CD4-positive, alpha-beta T cell treated with Interferon alpha-2 for 1 hour (primary cell): ENCODE measurements around the gene ZC3H12A.
"Not testable (repeated sequence)": the region's sequence is repeated elsewhere in the genome, so short reads cannot be mapped to it uniquely, and the experiment has no call there.

Experiments
- DNase-seq, 2 donors: peaks; one replicate each; pipeline ENCODE4 v3.0.0-alpha.2; 2020 to 2022

ZC3H12A gene

DNA sequence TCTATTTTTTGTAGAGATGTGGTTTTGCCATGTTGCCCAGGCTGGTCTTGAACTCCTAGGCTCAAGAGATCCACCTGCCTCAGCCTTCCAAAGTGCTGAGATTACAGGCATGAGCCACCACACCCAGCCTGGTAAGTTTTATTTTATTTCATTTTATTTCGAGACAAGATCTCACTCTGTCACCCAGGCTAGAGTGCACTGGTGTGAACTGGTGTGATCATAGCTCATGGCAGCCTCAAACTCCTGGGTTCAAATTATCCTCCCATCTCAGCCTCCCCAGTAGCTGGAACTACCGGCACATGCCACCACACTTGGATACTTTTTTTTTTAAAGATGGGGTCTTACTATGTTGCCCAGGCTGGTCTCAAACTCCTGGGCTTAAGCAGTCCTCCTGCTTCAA lies 28.4 kb downstream of the ZC3H12A start:
- DNase-seq = not testable (repeated sequence)

DNA sequence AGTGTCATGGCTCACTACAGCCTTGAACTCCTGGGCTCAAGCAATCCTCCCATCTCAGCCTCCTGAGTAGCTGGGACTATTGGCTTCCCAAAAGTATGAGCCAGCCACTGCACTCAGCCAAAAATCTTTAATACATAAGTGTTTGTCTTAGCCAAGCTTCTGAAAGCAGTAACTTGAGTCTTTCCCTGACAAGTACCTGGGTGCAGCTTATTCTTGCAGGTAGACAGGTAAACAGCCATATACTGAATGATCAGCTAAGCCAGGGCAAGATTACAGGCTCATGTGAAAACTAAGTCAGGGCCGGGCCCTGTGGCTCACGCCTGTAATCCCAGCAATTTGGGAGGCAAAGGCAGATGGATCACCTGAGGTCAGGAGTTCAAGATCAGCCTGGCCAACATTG lies 32.4 kb downstream of the ZC3H12A start:
- no peak for DNase-seq

DNA sequence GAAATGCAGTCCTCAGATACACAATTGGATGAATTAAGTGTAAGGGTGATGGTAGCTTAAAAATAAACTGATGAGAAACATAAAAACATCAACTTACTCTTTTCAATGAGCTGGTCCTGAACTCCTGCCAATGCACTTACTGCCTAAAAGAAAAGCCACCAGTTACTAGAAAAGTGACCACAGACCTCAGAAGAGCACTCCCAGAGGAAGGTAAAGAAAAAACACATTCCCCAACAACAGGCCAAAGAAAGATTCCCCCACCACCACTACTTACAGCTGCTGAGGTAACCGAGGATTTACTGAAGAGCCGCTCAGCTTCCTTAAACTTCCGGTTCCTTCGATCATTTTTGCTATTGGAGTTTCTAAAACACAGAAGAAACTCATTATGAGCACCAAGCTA lies 34.8 kb downstream of the ZC3H12A start:
- DNase-seq = peak in 1 of 2 donors; percentile 6

- peak; percentile 43 to 61 for DNase-seq
Measured at GRCh38 chr1:37513795-37514349, 39.5 kb downstream of the ZC3H12A start.

- peak; percentile 82 to 88 for DNase-seq
Measured at GRCh38 chr1:37514350-37515184, 40.2 kb downstream of the ZC3H12A start, which contains the start of gene MEAF6. Gene MEAF6 (minus strand): TSS chr1:37514766. CDS start chr1:37514746, 20 bp downstream.

DNA sequence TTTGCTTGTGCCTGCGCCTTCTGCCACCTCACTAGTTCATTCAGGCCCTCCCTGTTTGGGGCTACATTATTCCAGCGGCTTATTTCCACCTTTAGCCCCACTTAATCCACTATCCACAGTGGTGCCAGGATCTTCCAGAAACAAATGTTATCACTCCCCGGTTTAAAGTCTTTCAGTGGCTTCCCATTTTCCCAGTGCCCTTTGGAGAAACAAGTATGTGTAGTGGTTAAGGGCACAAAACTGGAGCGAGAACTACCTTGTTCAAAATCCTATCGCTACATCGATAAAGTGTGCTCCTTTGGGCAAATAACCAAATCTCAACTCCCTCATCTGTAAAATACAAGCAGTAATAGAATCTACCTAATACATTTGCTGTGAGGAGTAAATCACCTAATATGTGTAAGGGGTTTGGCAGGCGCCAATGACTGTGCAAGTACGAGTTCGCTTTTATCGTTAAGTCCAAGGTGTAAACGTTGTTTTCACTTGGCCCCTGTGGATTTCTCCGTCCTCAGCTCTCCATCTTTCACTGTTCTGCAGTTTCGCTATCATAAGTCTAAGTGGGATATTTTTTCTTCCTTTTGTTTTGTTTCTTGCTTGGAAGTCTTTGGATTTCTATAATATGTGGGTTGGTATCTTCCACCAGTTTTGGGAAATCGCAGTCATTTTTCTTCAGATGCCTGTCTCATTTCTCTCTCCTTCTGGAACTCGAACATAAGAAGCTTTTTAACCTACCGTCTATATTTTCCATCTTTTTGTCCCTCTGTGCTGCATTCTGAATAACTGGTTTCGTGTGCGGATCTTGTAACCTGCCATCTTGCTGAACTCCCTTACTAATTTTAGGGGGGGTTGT lies 41.0 kb downstream of the ZC3H12A start:
- no peak for DNase-seq

DNA sequence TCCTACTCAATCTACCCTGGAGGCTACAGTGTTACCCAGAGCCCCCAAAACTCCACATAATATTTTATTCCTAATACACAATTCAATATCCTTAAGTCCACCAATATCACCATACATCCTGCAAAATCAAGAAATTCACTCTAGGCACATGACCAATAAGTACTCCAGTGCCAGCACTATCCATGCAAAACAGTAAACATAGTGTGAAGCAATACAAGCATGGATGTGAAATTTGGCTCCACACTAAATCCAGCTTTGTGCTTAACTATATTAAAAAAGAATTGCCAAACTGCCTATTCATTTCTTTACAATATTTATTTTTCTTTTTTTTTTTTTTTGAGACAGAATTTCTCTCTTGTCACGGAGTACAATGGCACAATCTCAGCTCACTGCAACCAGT lies 43.2 kb downstream of the ZC3H12A start:
- no peak for DNase-seq

DNA sequence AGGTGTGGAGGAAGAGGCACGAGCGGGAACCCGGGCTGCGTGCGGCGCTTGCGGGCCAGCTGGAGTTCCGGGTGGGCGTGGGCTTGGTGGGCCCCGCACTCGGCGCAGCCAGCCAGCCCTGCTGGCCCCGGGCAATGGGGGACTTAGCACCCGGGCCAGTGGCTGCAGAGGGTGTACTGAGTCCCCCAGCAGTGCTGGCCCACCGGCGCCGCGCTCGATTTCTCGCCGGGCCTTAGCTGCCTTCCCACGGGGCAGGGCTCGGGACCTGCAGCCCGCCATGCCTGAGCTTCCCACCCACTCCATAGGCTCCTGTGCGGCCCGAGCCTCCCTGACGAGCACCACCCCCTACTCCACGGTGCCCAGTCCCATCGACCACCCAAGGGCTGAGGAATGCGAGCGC lies 43.9 kb downstream of the ZC3H12A start:
- DNase-seq = not testable (repeated sequence)

GRCh38 chr1:37518929-37519328 lies 44.5 kb downstream of the ZC3H12A start:
- peak; percentile 58 to 77 for DNase-seq

- peak in 1 of 2 donors; percentile 18 for DNase-seq
Measured at GRCh38 chr1:37519613-37520012, 45.2 kb downstream of the ZC3H12A start.

DNA sequence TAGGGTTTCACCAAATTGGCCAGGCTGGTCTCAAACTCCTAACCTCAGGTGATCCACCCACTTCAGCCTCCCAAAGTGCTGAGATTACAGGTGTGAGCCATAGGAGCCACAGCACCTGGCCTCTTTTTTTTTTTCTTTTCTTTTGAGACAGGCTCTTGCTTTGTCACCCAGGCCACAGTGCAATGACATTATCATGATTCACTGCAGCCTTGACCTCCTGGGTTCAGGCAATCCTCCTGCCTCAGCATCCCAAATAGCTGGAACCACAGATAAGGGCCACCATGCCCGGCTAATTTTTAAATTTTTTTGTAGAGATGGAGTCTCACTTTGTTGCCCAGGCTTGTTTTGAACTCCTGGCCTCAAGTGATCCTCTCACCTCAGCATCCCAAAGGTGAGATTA lies 55.5 kb downstream of the ZC3H12A start:
- not testable (repeated sequence) for DNase-seq

GRCh38 chr1:37532418-37533156 lies 58.2 kb downstream of the ZC3H12A start:
- DNase-seq = not testable (repeated sequence)

DNA sequence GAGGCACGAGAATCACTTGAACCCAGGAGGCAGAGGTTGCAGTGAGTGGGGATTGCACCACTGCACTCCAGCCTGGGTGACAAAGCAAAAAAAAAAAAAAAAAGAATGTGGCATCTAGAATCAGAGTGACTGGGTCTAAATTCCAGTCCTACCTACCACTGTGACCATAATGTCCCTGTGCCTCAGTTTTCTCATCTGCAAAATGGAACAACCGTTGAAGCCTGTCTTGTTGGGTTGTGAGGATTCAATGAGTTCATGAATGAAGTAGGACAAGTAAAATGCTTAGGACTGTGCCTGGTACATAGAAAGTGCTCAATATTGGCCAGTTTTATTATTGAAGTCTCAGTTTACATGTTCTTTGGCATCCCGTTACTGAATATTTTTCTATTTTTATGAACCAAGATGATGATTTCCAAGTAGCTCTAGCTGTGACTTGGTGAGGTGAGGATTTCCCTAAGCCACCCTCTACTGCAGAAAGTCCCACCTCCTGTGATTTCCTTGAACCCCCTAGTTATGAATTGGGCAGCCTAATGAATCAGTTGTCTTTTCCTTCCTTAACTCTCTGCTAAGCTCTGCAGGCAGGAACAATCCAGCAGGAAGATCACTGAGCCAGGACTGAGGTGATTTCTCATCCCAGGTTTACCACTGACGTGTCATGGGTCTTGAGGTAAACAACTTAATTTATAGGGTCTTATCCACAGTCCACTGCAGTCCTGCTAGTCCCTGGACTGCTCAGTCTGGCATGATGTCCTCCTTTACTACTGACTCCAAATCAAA lies 59.1 kb downstream of the ZC3H12A start:
- no peak for DNase-seq
